ENCODE results near the gene LRRC8D.

DNA sequence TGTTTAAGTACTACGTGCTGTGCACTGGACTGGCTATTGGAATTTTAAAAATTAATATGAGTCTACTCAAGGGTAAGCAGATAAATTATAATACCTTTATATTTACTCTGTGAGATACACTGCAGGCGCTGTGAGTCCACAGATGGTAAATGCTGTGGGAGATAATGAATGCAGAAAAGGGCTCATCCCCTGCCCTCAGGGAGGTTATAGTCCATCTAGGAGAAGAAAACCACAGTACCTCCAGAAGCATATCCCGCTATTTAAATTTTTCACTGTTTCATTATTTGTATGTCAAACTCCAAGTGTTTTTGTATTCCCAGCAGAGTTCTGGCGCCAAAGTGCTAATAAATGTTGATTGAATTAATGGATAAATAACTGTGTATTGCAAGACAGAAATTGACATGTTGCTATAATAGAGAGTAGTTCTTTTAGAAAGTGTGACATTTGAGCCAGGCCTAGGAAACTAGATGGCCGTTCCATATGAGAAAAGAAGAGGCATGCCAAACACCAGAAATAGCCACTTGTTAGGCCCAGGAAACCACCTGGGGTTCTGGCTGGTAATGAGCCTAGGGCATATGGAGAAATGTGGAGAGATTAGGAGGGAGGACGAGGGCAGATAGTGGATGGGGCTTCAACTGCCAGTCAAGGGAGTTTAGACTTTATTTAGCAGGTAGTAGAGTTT lies 61.7 kb downstream of the LRRC8D start:
- TF ChIP-seq, protein P1, sequence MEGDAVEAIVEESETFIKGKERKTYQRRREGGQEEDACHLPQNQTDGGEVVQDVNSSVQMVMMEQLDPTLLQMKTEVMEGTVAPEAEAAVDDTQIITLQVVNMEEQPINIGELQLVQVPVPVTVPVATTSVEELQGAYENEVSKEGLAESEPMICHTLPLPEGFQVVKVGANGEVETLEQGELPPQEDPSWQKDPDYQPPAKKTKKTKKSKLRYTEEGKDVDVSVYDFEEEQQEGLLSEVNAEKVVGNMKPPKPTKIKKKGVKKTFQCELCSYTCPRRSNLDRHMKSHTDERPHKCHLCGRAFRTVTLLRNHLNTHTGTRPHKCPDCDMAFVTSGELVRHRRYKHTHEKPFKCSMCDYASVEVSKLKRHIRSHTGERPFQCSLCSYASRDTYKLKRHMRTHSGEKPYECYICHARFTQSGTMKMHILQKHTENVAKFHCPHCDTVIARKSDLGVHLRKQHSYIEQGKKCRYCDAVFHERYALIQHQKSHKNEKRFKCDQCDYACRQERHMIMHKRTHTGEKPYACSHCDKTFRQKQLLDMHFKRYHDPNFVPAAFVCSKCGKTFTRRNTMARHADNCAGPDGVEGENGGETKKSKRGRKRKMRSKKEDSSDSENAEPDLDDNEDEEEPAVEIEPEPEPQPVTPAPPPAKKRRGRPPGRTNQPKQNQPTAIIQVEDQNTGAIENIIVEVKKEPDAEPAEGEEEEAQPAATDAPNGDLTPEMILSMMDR (conservative IDR thresholded peaks at IDR 0.05; ENCODE audit: low read length), result no peak
- TF ChIP-seq EZH2phosphoT487 (IDR thresholded peaks at IDR 0.05; ENCODE audit: borderline replicate concordance), result no peak
